ENCODE results near the gene UBAP1L.

- TF ChIP-seq POLR2A (IDR thresholded peaks at IDR 0.05) (no peak), POLR2AphosphoS5 (IDR thresholded peaks at IDR 0.05) (no peak)
Observed at GRCh38 chr15:65052956-65053355, 62.0 kb downstream of the UBAP1L start.
